Endothelial cell of umbilical vein (primary cell): ENCODE measurements around the gene GET4. TPM values are rescaled to one million over a fixed set of nuclear protein-coding genes. Genes with fewer than 3 reads are reported as not detected.

Experiments used
- BruUV-seq: library from RNA; stranded (reverse); fragments of 400-500 nt; replicated peaks from 2 replicates; lab custom pipeline; 2021; lab: Mats Ljungman, UMichigan
- CTCF ChIA-PET: fragments of 300-600, 350-600 bp; sonication (Branson Sonifier 250); formaldehyde crosslinking; loops from one replicate; lab custom pipeline; 2021; ENCODE audit warnings: antibody characterized with exemption, inconsistent platforms; lab: Charles Lee
- POLR2A ChIA-PET: fragments of 300-600, 350-600 bp; sonication (Branson Sonifier 250); formaldehyde crosslinking; loops from one replicate; lab custom pipeline; 2021; ENCODE audit warnings: antibody characterized with exemption, inconsistent platforms; lab: Charles Lee
- DNase-seq: peaks from one replicate; pipeline ENCODE4 v3.0.0-alpha.2; 2011; ENCODE audit warnings: low read depth, low spot score
- FAIRE-seq: peaks from 2 replicates; lab custom pipeline; 2011; peaks lifted over from hg19 to GRCh38; lab: Jason Lieb, UNC
- H2AFZ ChIP-seq: 2 replicates; pipeline ENCODE4 v1.6.0; 2012; ENCODE audit warnings: low read depth, low read length, control low read depth, inconsistent platforms
- H3K27ac ChIP-seq: 2 replicates; pipeline ENCODE4 v1.5.1; 2011; ENCODE audit warnings: low read depth, mild to moderate bottlenecking, control low read depth, low read length, moderate library complexity; ENCODE audit not compliant: insufficient read depth
- H3K27me3 ChIP-seq, 2 experiments: 2 replicates each; pipeline versions ENCODE4 v1.6.0 to v1.6.1; 2011; ENCODE audit warnings: low read length in 2 of 2, mixed read lengths in 1 of 2; ENCODE audit not compliant: control insufficient read depth in 2 of 2, insufficient read depth in 2 of 2
- H3K36me3 ChIP-seq, 2 experiments: 2 replicates in 1 of 2; 3 replicates in 1 of 2; pipeline ENCODE4 v1.5.1; 2011; ENCODE audit warnings: low read length in 2 of 2, mild to moderate bottlenecking in 1 of 2, moderate library complexity in 1 of 2; ENCODE audit not compliant: control insufficient read depth in 2 of 2, insufficient read depth in 2 of 2; ENCODE audit errors: extremely low read depth in 1 of 2
- H3K4me1 ChIP-seq: 3 replicates; pipeline ENCODE4 v1.5.1; 2011; ENCODE audit warnings: mild to moderate bottlenecking, low read length; ENCODE audit not compliant: control insufficient read depth, insufficient read depth; ENCODE audit errors: extremely low read depth
- H3K4me2 ChIP-seq: 2 replicates; pipeline ENCODE4 v1.6.1; 2011; ENCODE audit warnings: low read length, control low read depth, mixed read lengths; ENCODE audit not compliant: insufficient read depth
- H3K4me3 ChIP-seq, 3 experiments: fragments of 200-600 bp in 1 of 3; sonication (generic), shearing (Covaris generic) in 1 of 3; replicated peaks in 1 of 3; 2 replicates each; pipeline ENCODE4 v1.5.1; 2011 to 2016; ENCODE audit warnings: control low read depth in 3 of 3, low read length in 3 of 3, mild to moderate bottlenecking in 2 of 3, inconsistent platforms in 1 of 3, low read depth in 1 of 3, moderate library complexity in 1 of 3; ENCODE audit not compliant: insufficient read depth in 1 of 3
- H3K79me2 ChIP-seq: 2 replicates; pipeline ENCODE4 v1.6.0; 2012; ENCODE audit warnings: low read length, inconsistent platforms; ENCODE audit not compliant: control insufficient read depth, insufficient read depth
- H3K9ac ChIP-seq: replicated peaks from 2 replicates; pipeline ENCODE3; 2011; ENCODE audit warnings: low read length, control low read depth; ENCODE audit not compliant: insufficient read depth; ENCODE audit errors: extremely low read depth
- H3K9me1 ChIP-seq: replicated peaks from 3 replicates; pipeline ENCODE4 v1.6.0; 2011; ENCODE audit warnings: mild to moderate bottlenecking, low read length; ENCODE audit not compliant: control insufficient read depth, insufficient read depth; ENCODE audit errors: extremely low read depth
- H3K9me3 ChIP-seq: replicated peaks from 2 replicates; pipeline ENCODE4 v1.5.1; 2012; ENCODE audit warnings: low read length, inconsistent platforms; ENCODE audit not compliant: control insufficient read depth, insufficient read depth
- H4K20me1 ChIP-seq: replicated peaks from 2 replicates; pipeline ENCODE3; 2011; ENCODE audit warnings: mild to moderate bottlenecking, low read length; ENCODE audit not compliant: control insufficient read depth, insufficient read depth; ENCODE audit errors: extremely low read depth
- EZH2 ChIP-seq: IDR thresholded peaks from 2 replicates; pipeline ENCODE4 v1.6.1; 2012; ENCODE audit warnings: borderline replicate concordance, low read depth, mild to moderate bottlenecking, moderate library complexity, low read length, inconsistent platforms; ENCODE audit not compliant: severe bottlenecking
- FOS ChIP-seq: IDR thresholded peaks from 2 replicates; pipeline ENCODE4 v1.6.1; 2011; ENCODE audit warnings: mild to moderate bottlenecking, low read length, moderate library complexity, borderline replicate concordance; ENCODE audit not compliant: insufficient read depth
- GATA2 ChIP-seq: IDR thresholded peaks from 2 replicates; pipeline ENCODE4 v1.7.0; 2011; ENCODE audit warnings: low read depth, mild to moderate bottlenecking, moderate library complexity, mixed read lengths, low read length; ENCODE audit not compliant: insufficient read length, insufficient read depth
- JUN ChIP-seq: IDR thresholded peaks from 2 replicates; pipeline ENCODE4 v1.6.1; 2011; ENCODE audit warnings: borderline replicate concordance, low read depth; ENCODE audit not compliant: insufficient read length, insufficient read depth
- MYC ChIP-seq: IDR thresholded peaks from one replicate; pipeline ENCODE4 v1.6.1; 2011; ENCODE audit warnings: mild to moderate bottlenecking, low read depth, low read length
- POLR2A ChIP-seq: IDR thresholded peaks from 2 replicates; pipeline ENCODE4 v1.6.1; 2012; ENCODE audit warnings: low read depth, mild to moderate bottlenecking, control low read depth, low read length
- POLR2AphosphoS5 ChIP-seq: IDR thresholded peaks from 2 replicates; pipeline ENCODE4 v1.6.1; 2012; ENCODE audit warnings: low read depth, mild to moderate bottlenecking, control low read depth, low read length, moderate library complexity; ENCODE audit not compliant: insufficient read depth
- dilution Hi-C: fragments of 300-500 bp; cut with MboI; formaldehyde crosslinking; loops from one replicate; pipeline ENCODE4 v1.15.0; 2019; ENCODE audit warnings: low sequenced_read_pairs; ENCODE audit not compliant: extremely low pct_ligation_motif_present
- intact Hi-C: fragments of 100-400 bp; cut with micrococcal nuclease; formaldehyde crosslinking; loops from one replicate; pipeline ENCODE4 v1.10.0; 2022
- polyA plus RNA-seq, 4 experiments: library from polyadenylated mRNA; depleted of rRNA in 3 of 4; stranded (reverse) in 3 of 4; unstranded in 1 of 4; fragments of >200 nt; gene quantifications; 2 replicates each; pipeline versions ENCODE4 v1.2.1 to v1.2.3, GENCODE V29; 2011 to 2012; ENCODE audit warnings: missing spikeins in 1 of 4
- total RNA-seq: library from RNA; stranded (reverse); gene quantifications from 2 replicates; pipeline ENCODE4 v1.2.3, GENCODE V29; 2021
- TF ChIP-seq, protein P1 (sequence below), 2 donors: IDR thresholded peaks; 1 replicate in 1 of 2; 2 replicates in 1 of 2; pipeline ENCODE4 v1.5.1; 2011; ENCODE audit warnings: low read length in 2 of 2, mild to moderate bottlenecking in 2 of 2, moderate library complexity in 2 of 2, control low read depth in 1 of 2, inconsistent platforms in 1 of 2, low read depth in 1 of 2; ENCODE audit not compliant: insufficient read depth in 1 of 2; ENCODE audit errors: extremely low read depth in 1 of 2
- TF ChIP-seq, protein P2 (sequence below): IDR thresholded peaks from 2 replicates; pipeline ENCODE4 v1.6.1; 2011; ENCODE audit not compliant: insufficient read depth, insufficient read length

GET4 gene
- total and polyA plus RNA-seq, 2 donors (not counting 3 experiments of a cell fraction or from before 2014, with no cell fraction given) = 48.4 to 58.1 TPM

DNA sequence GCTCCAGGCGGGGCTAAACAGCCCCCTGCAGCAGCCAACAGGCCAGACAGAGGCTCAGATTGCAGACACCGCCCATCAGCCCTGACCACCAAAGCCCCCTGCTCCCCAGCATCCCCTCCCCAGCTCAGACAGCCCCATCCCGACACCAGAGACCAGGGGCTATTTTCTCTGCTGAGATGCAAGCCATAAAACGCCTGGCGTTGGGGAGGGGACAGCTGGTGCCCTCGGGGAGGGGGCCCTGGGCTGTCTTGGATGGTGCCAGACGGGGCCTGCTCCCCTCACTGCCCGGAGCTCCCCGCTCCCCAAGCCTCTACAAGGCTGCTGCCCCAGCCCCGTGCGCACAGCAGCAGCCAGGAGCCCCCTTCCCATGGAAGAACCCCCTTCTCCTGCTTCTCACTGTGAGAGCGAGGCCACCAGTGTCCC lies 31.8 kb downstream of the GET4 start:
- no peak overlapping the region for H2AFZ ChIP-seq
- no peaks in the 10 kb centered on the region for H3K9me3 ChIP-seq
- H3K4me2 ChIP-seq = no peak overlapping the region
- ChIA-PET POLR2A (no interaction called here), CTCF (interaction anchor here (0.7 to 2.2 kb wide), 6 partner anchors 23 to 268 kb away, joined by 3 to 9 read pairs (median 4); partner anchors contain the start of genes ADAP1 and COX19)
- DNase-seq = no peak
- no peaks in the 10 kb centered on the region for H4K20me1 ChIP-seq
- dilution Hi-C loops (no loop called here), intact Hi-C loops (loop anchor here (2.0 to 5.0 kb wide), 3 partner anchors 47 to 269 kb away; partner anchors contain the start of gene ADAP1)
- no peak overlapping the region for H3K4me3 ChIP-seq
- no peaks in the 10 kb centered on the region for H3K9me1 ChIP-seq
- BruUV-seq = no TSS peak
- no peaks in the 10 kb centered on the region for H3K36me3 ChIP-seq
- H3K27ac ChIP-seq = no peak overlapping the region
- peaks cover 6 to 11% of the 10 kb centered on the region in 2 experiments for H3K27me3 ChIP-seq
- H3K4me1 ChIP-seq = no peaks in the 10 kb centered on the region
- H3K79me2 ChIP-seq = no peaks in the 10 kb centered on the region
- no peak for FAIRE-seq
- TF ChIP-seq POLR2A (no peak), GATA2 (no peak), POLR2AphosphoS5 (no peak), EZH2 (no peak), FOS (no peak), JUN (no peak), MYC (no peak)
- TF ChIP-seq, protein P1, sequence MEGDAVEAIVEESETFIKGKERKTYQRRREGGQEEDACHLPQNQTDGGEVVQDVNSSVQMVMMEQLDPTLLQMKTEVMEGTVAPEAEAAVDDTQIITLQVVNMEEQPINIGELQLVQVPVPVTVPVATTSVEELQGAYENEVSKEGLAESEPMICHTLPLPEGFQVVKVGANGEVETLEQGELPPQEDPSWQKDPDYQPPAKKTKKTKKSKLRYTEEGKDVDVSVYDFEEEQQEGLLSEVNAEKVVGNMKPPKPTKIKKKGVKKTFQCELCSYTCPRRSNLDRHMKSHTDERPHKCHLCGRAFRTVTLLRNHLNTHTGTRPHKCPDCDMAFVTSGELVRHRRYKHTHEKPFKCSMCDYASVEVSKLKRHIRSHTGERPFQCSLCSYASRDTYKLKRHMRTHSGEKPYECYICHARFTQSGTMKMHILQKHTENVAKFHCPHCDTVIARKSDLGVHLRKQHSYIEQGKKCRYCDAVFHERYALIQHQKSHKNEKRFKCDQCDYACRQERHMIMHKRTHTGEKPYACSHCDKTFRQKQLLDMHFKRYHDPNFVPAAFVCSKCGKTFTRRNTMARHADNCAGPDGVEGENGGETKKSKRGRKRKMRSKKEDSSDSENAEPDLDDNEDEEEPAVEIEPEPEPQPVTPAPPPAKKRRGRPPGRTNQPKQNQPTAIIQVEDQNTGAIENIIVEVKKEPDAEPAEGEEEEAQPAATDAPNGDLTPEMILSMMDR (IDR thresholded peaks at IDR 0.05; ENCODE audit: extremely low read depth in 1 of 2, insufficient read depth in 1 of 2, low read depth in 1 of 2, low read length in 2 of 2) = no peak
- TF ChIP-seq, protein P2, sequence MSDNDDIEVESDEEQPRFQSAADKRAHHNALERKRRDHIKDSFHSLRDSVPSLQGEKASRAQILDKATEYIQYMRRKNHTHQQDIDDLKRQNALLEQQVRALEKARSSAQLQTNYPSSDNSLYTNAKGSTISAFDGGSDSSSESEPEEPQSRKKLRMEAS = no peak
- no peak overlapping the region for H3K9ac ChIP-seq
